ENCODE data around the gene MRPL20.

DNA sequence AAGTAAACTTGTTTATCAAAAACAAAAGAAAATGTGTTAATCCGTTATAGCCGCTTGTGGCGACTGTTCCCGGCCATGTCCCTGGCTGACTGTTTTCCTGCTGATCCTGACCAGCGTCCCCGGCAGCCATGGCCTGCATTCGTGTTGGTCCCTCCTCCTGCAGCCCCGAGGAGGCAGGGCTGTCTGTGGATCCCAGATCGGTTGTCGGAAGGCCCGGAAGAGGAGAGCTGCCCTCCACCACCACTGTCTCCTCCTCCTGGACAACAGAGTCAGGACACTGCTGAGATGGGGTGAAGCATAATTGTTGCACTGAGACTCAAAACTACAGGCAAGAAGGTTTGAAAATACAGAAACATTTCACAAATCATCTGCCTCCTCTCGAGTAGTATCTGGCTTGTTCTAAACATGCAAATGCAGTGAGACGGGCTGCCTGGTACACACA, 45.1 kb downstream of the MRPL20 start:
- TF ChIP-seq BHLHE40 (IDR thresholded peaks at IDR 0.05; ENCODE audit: borderline replicate concordance) (no peak), LEF1 (IDR thresholded peaks at IDR 0.05; ENCODE audit: borderline replicate concordance) (no peak)
